ENCODE results near the gene ERMARD.

ERMARD gene

GRCh38 chr6:169784821-169785340 lies 33.5 kb downstream of the ERMARD start:
- DNase-seq = no peak

GRCh38 chr6:169785566-169785965 lies 34.1 kb downstream of the ERMARD start:
- no peak for DNase-seq

- no peak for DNase-seq
These were observed 34.9 kb downstream of the ERMARD start for GRCh38 chr6:169786349-169786748.

- DNase-seq = no peak
These were observed 36.4 kb downstream of the ERMARD start for GRCh38 chr6:169787797-169788196.

- DNase-seq = no peak
These were observed 37.4 kb downstream of the ERMARD start for GRCh38 chr6:169788809-169789145.

GRCh38 chr6:169789146-169789943 lies 37.9 kb downstream of the ERMARD start:
- no peak for DNase-seq

GRCh38 chr6:169789944-169790927 lies 38.8 kb downstream of the ERMARD start:
- peak; percentile 26 for DNase-seq

- no peak for DNase-seq
These were observed 40.3 kb downstream of the ERMARD start for GRCh38 chr6:169791721-169792131.

- no peak for DNase-seq
These were observed 41.0 kb downstream of the ERMARD start for GRCh38 chr6:169792306-169793015.

GRCh38 chr6:169793408-169793807 lies 42.0 kb downstream of the ERMARD start:
- DNase-seq = no peak

GRCh38 chr6:169794317-169795055 lies 43.1 kb downstream of the ERMARD start:
- DNase-seq = no peak

- DNase-seq = no peak
These were observed 43.8 kb downstream of the ERMARD start for GRCh38 chr6:169795196-169795595.

- DNase-seq = no peak
These were observed 47.5 kb downstream of the ERMARD start for GRCh38 chr6:169798764-169799473.

GRCh38 chr6:169799474-169799926 lies 48.1 kb downstream of the ERMARD start:
- no peak for DNase-seq

GRCh38 chr6:169800116-169800667 lies 48.8 kb downstream of the ERMARD start:
- no peak for DNase-seq

GRCh38 chr6:169800668-169801395 lies 49.4 kb downstream of the ERMARD start:
- peak; percentile 25 for DNase-seq

- no peak for DNase-seq
These were observed 50.2 kb downstream of the ERMARD start for GRCh38 chr6:169801396-169802160.

GRCh38 chr6:169802790-169803189 lies 51.4 kb downstream of the ERMARD start:
- no peak for DNase-seq

GRCh38 chr6:169803271-169803811 lies 51.9 kb downstream of the ERMARD start:
- DNase-seq = no peak

Measured in NCI-H1694 (cell line).